C4-2B (cell line): ENCODE results near the gene ARL4C.

Source experiments
- H3K27ac ChIP-seq: fragments of 450-650 bp; 2 replicates; pipeline ENCODE4 v1.5.1; 2017
- ZFX ChIP-seq: fragments of 450-650 bp; IDR thresholded peaks from 2 replicates; pipeline ENCODE4 v1.6.1; 2017
- TF ChIP-seq, protein P1 (sequence below): fragments of 450-650 bp; conservative IDR thresholded peaks from 2 replicates; pipeline ENCODE4 v1.5.1; 2017; ENCODE audit warnings: mild to moderate bottlenecking

ARL4C gene

DNA sequence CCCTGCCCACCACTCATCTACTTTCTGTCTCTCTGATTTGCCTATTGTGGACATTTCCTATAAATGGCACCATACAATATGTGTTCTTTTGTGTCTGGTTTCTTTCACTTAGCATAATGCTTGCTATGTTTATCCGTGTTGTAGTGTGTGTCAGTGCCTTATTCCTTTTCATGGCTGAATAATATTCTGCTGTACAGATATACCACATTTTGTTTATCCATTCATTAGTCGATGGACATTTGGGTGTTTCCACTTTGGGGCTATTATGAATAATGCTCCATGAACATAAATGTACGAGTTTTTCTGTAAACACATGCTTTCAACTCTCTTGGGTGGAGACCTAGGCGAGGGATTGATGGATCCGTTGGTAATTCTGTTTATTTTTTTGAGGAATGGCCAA lies 15.6 kb downstream of the ARL4C start:
- H3K27ac ChIP-seq, result no peak overlapping the region
- TF ChIP-seq, protein P1, sequence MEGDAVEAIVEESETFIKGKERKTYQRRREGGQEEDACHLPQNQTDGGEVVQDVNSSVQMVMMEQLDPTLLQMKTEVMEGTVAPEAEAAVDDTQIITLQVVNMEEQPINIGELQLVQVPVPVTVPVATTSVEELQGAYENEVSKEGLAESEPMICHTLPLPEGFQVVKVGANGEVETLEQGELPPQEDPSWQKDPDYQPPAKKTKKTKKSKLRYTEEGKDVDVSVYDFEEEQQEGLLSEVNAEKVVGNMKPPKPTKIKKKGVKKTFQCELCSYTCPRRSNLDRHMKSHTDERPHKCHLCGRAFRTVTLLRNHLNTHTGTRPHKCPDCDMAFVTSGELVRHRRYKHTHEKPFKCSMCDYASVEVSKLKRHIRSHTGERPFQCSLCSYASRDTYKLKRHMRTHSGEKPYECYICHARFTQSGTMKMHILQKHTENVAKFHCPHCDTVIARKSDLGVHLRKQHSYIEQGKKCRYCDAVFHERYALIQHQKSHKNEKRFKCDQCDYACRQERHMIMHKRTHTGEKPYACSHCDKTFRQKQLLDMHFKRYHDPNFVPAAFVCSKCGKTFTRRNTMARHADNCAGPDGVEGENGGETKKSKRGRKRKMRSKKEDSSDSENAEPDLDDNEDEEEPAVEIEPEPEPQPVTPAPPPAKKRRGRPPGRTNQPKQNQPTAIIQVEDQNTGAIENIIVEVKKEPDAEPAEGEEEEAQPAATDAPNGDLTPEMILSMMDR, result no peak
- TF ChIP-seq ZFX, result no peak

DNA sequence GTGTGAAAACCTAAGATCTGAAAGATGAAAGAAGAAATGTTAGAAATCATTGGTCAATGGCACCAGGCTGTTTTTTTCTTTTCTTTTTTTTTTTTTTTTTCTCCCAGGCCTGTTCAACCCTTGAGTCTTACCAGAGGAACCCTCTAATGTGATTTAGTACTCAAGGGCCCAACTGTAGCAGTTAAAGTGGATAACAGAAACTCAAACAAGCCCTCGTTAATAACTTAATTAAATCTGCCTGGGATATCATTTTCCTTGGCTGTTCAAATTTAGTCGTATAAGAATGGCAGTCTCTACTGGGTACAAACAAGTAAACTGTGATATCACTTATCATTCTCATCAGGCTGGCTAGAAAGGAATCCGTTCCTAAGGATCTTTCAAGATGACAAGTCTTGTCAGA lies 16.5 kb downstream of the ARL4C start:
- H3K27ac ChIP-seq, result no peak overlapping the region
- TF ChIP-seq ZFX, result no peak
- TF ChIP-seq, protein P1, result no peak

DNA sequence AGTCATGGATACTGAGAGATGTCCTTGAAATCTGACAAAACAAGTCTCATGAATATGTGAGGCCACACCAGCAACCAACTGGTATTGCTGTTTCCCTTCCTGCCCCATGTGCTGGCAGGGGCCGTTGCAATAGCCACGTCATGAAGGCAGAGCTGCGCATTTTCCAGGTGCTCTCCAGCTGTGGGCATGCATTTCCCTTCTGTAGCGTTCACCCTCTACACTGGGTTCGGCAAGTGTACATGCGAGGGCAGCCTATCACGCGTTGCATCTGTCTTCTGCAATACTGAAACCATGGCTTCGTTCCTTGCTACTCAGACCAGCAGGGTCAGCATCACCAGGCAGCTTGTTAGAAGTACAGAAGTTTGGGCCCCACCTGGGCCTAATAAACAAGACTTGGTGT lies 17.4 kb downstream of the ARL4C start:
- H3K27ac ChIP-seq, result no peak overlapping the region
- TF ChIP-seq, protein P1, result no peak
- no peak for TF ChIP-seq ZFX

DNA sequence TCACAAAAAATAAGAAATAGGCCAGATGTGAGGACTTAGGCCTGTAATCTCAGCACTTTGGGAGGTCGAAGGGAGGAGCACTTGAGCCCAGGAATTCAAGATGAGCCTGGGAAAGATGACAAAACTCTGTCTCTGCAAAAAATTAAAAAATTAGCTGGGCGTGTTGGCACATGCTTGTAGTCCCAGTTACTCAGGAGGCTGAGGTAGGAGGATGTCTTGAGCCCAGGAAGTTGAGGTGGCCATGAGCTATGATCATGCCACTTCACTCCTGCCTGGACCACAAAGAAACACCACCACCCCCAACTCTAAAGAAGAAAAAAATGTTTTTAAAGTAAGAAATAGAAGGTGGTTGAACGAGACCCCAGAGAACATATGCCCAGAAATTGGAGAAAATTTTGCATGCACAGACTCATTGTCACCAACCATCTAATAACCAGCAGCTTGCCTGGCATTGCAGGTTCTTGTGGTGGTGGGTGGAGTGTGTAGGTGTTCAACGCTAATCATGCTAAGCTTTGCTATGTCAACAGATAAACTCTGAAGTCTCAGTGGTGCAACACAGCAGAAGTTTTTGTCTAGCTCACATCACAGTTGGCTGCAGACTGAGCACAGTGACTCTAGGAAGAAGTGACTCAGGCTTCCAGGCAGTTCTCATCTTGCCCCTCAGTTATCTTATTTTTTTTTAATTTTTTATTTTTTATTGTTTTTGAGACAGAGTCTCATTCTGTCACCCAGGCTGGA lies 18.6 kb downstream of the ARL4C start:
- no peak overlapping the region for H3K27ac ChIP-seq
- TF ChIP-seq ZFX, result no peak

DNA sequence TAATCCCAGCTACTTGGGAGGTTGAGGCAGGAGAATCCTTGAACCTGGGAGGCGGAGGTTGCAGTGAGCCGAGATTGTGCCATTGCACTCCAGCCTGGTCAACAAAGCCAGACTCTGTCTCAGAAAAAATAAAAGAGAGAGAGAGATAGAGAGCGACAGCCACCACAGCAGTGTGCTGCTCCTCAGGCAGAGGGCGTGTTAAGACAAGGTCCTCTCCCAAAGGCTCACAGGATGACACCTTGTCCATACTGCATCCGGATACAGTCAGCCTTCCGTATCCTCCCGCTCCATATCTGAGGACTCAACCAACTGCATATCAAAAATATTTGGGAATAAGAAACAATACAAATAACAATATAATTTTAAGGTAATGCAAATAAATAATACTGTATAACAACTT lies 20.1 kb downstream of the ARL4C start:
- no peak for TF ChIP-seq ZFX
- TF ChIP-seq, protein P1, result no peak
- H3K27ac ChIP-seq, result no peak overlapping the region

DNA sequence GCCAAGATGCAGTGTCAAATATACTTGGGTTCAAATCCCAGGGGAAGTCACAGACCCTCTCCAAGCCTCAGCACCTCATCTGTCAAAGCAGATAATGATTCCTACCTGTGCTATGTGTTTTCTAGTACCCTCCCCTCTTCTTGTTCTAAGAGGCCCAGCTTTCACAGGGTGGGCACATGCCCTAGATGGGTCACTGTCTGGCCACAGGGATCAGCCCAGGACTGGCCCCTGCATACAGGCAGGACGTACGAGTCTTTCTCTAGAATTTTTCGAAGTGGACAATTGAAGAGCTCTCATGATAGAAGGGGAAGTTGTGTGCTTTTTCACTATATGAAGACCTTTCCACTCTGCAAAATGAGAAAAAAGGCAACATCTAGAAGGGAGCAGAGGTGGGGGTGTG lies 22.2 kb downstream of the ARL4C start:
- no peak overlapping the region for H3K27ac ChIP-seq
- TF ChIP-seq ZFX, result no peak
- TF ChIP-seq, protein P1, result no peak

DNA sequence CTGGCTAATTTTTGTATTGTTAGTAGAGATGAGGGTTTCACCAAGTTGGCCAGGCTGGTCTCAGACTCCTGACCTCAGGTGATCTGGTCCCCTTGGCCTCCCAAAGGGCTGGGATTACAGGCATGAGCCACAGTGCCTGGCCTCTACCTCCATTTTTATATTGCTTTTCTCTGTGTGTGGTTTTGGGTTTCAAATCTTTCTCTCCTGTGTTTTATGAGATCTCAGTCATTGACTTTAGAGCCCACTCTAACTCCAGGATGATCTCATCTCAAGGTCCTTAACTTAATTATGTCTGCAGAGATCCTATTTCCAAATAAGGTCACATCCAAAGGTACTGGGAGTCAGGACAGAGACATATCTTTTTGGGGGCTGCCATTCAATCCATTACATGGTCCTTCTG lies 24.7 kb downstream of the ARL4C start:
- TF ChIP-seq ZFX, result no peak
- TF ChIP-seq, protein P1, result no peak
- no peak overlapping the region for H3K27ac ChIP-seq

DNA sequence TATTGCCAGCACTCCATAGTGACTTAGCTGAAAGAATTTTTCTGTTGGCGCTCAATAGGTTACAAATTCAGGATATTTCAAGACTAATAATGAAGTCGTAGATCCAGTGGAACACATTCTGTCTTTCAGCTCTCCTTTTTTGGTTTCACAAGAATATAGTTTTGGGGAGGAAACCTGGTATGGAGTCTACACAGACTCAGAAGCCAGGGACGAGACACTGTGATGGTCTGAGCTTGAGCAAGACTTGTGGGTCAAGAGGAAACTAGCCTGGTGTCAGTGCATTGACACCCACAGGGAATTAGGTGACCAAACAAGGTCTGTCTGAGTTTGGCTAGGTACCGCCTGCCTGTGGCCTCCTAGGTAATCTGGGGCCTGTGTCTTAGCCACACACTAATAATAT lies 26.9 kb downstream of the ARL4C start:
- H3K27ac ChIP-seq, result no peak overlapping the region
- TF ChIP-seq, protein P1, result no peak
